ENCODE data around the gene ORC1.

The ORC1 gene

GRCh38 chr1:52358851-52359497, 45.2 kb downstream of the ORC1 start:
- no peak overlapping the region for H3K4me3 ChIP-seq (replicated peaks; ENCODE audit: low read depth, low read length)
- no peak for DNase-seq (ENCODE audit: low read depth)
- TF ChIP-seq CTCF (IDR thresholded peaks at IDR 0.05; ENCODE audit: low read length, missing control alignments) = no peak

GRCh38 chr1:52357397-52357796, 46.8 kb downstream of the ORC1 start:
- H3K4me3 ChIP-seq (replicated peaks; ENCODE audit: low read depth, low read length) = no peak overlapping the region
- no peak for DNase-seq (ENCODE audit: low read depth)

GRCh38 chr1:52356818-52357355, 47.3 kb downstream of the ORC1 start:
- no peak for DNase-seq (ENCODE audit: low read depth)
- H3K4me3 ChIP-seq (replicated peaks; ENCODE audit: low read depth, low read length) = no peak overlapping the region
- no peak for TF ChIP-seq CTCF (IDR thresholded peaks at IDR 0.05; ENCODE audit: low read length, missing control alignments)

More at GRCh38 chr1:52357397-52357796, 46.8 kb downstream of the ORC1 start:
- TF ChIP-seq CTCF (IDR thresholded peaks at IDR 0.05; ENCODE audit: low read length, missing control alignments) = no peak

GRCh38 chr1:52355847-52356505, 48.2 kb downstream of the ORC1 start:
- no peak for DNase-seq (ENCODE audit: low read depth)
- no peak overlapping the region for H3K4me3 ChIP-seq (replicated peaks; ENCODE audit: low read depth, low read length)
- TF ChIP-seq CTCF (IDR thresholded peaks at IDR 0.05; ENCODE audit: low read length, missing control alignments) = no peak

GRCh38 chr1:52355436-52355835, 48.8 kb downstream of the ORC1 start:
- H3K4me3 ChIP-seq (replicated peaks; ENCODE audit: low read depth, low read length) = no peak overlapping the region
- no peak for TF ChIP-seq CTCF (IDR thresholded peaks at IDR 0.05; ENCODE audit: low read length, missing control alignments)
- no peak for DNase-seq (ENCODE audit: low read depth)

- no peak overlapping the region for H3K4me3 ChIP-seq (replicated peaks; ENCODE audit: low read depth, low read length)
- no peak for DNase-seq (ENCODE audit: low read depth)
- no peak for TF ChIP-seq CTCF (IDR thresholded peaks at IDR 0.05; ENCODE audit: low read length, missing control alignments)
Measured at GRCh38 chr1:52352690-52353089, 51.5 kb downstream of the ORC1 start.

All from fibroblast of pulmonary artery (primary cell).